Measurements from ENCODE around the gene P4HB.

P4HB gene

GRCh38 chr17:81859906-81860755, at the start of gene P4HB:
P4HB (minus strand) TSS chr17:81860535; CDS start chr17:81860471, 64 bp downstream.
- FAIRE-seq = no peak

DNA sequence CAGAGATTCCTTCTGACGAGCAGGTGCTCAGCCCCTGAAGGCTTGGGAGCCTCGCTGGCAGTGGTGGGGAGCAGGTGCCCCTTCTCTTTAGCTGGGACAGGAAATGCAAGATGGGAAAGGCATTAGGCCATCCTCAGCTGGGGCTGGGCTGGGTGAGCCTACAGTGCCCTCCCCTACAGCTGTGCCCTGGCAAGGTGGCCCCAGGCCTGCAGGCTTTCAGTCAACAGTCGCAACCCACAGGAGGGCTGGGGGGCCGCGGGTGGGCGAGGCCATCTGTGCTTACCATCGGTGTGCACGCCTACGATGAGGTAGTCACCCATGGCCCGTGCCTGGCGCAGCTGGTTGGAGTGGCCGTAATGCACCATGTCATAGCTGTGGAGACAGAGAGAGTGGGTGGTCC, 48.9 kb upstream of the P4HB start:
- no peak for FAIRE-seq

GRCh38 chr17:81908793-81909192, 48.5 kb upstream of the P4HB start:
- no peak for FAIRE-seq

DNA sequence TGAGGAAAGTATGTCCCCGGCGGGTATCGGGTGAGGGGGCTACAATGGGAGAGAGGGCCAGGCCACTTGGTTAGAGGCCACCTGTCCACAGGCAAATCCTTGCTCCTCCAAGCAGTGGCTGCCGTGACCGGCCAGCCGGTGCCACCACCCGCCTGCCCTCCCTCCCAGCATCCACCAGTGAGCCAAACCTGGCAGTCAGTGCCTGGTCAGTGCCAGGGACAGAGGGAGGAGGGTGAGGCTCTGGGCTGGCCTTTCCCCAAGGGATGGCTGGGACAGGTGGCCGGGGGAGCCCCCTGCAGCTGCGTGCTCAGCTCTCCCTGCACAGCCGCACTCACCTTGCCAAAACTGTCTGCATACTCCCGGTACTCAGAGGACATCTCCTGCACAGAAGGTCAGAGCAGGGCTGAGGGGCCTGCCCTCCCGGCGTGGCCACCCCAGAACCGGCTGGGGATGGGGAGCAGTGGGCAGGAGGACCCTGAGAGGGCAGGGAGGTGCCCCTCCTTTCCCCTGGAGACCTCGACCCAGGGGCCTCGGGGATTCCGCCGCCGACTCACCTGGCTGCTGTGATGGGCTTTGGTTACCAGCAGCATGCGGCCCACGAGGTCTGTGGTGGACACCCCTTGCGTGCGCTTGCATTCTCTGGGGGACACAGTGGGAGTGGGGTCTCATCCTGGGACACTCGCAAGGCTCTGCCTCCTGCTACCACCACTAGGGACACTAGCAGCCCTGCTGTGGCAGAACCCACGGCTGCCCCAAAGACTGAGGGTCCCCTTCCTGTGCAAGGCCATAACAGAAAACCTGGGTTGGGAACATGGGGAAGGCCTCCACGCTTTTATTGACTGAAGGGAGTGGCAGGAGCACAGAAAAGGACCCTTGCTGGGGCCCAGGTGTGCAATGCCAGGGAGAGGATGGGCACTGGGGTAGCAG, 47.1 kb upstream of the P4HB start:
- no peak for FAIRE-seq

GRCh38 chr17:81906476-81907218, 46.3 kb upstream of the P4HB start:
- FAIRE-seq = no peak

DNA sequence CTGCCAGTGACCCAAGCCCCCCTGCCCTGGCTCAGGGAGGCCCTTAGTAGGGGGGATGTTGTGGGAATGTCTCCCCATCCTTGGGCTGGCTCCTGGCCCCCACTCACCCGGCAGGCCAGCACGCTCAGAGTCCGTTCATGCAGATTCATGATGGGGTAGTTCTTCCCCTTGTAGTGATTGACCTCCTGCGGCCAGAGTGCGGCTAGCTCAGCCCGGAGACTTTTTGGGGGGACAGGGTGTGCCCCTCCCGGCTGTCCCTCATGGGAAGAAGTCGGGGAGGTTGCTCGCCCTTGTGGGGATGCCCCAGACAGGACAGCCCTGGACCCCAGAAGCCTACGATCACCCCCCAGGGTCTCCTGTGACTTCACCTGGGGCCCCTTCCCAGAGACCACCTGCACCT, 45.7 kb upstream of the P4HB start:
- no peak for FAIRE-seq

GRCh38 chr17:81905424-81905875, 45.1 kb upstream of the P4HB start:
- FAIRE-seq = no peak

DNA sequence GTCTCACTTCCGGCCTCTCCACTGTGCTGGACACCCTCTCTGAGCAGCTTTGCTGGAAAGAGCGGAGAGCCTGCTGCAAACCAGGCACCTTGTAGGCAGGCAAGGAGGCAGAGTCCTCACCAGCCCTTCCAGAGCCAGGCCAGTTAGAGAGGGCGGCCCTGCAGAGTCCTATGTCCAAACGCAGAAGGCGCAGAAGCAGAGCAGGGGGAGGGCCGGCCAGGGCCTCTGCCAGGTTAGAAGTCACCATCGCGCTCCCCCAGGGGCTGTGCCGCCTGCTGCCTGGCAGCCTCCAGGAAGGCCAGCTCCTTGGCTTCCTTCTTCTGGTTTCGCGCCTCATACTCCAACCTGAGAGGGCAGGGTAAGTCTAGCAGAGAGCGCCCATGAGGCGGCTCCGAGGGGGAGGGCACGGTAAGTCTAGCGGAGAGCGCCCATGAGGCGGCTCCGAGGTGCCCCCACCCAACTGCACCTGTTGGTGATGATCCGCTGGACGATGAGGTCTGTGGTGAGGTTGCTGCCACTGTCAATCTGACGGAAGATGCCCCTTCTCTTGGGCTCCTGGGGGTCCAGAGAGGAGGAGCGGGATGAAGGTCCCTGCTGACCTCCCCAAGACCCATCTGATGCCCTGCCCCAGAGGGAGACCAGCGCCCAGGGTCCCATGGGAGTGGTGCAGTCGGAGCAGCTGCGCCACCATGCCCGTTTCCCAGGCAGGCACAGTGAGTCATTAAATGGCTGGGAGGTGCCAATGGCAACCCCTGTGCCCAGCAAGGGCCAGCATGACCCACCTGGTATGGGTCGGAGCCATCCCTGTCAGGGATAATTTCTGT, 44.5 kb upstream of the P4HB start:
- no peak for FAIRE-seq

DNA sequence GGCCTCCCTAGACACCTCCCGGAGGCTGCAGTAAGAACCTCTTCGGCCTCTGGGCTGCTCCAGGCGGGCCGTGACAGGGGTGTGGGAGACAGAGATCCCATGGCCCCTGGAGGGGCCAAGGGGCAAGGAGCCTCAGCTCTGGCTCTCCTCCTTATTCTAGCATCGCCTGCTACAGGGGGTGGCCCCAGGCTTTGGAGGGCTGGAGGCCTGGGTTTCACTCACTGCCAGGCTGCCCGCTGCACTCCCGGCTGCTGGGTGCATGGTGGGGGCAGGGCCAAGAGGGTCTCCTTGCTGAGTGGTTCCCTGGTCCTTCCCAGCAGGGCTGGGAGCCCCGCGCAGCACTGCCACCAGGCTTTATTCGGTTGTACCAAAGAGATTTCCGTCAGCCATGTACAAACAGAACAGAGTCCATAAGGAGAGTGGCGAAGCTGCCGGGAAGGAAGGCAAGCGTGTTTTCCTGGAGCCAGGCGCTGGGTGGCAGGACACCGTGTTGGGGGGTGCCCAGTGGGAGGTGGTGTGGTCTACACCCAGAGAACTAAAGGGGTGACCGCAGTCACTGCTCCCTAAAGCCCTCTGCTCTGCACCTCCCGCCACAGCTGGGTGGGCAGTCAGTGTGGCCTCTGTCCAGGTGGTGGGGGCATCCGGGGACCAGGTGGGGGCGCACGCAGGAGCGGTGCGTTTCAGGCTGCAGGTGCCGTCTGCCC, 43.7 kb upstream of the P4HB start:
- FAIRE-seq = no peak

GRCh38 chr17:81903415-81903831, 43.1 kb upstream of the P4HB start:
- FAIRE-seq = no peak

DNA sequence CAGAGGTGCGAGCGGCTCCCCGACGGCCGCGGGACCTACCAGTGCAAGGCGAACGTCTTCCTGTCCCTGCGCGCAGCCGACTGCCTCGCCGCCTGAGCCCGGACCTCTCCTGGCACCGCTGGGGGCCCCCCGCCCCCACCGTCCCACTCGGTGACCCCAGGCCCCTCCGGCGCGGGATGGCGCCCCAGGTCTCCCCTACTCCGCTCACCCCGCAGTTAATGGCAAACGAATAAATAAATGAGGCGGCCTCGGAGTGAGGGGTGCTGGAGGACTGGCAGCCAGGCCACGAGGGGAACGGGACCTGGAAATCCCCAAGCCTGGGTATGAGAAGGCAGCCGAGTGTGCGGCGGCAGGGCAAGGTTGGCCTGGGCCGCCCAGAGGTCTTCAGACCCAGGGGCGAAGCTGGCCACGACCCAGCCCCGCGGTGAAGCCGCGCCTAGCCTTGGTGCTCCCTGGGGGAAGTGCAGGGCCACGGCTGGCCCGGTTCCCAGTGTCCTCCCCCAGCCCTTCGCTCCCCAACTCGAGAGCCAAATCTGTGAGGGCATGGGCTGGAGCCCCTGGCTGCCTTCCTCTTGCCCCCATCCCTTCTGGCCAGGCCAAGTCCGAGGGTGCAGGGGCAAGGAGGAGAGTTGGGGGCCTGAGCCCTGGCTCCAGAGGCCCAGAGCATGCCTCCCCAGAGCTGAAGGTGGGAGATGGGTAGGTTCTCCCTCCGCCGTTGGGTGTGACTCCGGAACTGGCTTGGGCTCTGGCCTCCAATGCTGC, 42.5 kb upstream of the P4HB start:
- no peak for FAIRE-seq

DNA sequence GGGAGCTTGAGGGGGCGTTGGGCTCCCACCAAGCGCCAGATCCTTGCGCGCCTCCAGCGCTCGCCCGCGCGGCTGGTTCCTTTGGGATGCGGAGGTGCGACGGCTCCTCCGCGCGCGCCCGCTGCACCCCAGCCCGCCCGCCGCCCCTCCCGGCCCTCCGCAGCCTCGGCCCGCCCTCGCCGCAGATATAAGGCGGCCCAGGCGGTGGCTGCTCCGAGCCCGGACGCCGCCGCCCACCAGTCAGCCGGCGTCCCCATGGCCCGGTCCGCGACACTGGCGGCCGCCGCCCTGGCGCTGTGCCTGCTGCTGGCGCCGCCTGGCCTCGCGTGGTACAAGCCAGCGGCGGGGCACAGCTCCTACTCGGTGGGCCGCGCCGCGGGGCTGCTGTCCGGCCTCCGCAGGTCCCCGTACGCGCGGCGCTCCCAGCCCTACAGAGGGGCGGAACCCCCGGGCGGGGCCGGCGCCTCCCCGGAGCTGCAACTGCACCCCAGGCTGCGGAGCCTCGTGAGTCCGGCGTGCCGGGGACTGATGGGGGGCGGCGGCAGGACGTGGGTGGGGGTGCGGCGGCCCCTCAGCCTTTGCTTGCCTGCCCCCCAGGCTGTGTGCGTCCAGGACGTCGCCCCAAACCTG, 41.8 kb upstream of the P4HB start, which contains the start of gene NPB:
Gene NPB, plus strand, starts transcription at position 216 of the 630 bp plus-strand sequence. Its CDS starts 40 bp downstream, at position 256.
- FAIRE-seq = no peak

DNA sequence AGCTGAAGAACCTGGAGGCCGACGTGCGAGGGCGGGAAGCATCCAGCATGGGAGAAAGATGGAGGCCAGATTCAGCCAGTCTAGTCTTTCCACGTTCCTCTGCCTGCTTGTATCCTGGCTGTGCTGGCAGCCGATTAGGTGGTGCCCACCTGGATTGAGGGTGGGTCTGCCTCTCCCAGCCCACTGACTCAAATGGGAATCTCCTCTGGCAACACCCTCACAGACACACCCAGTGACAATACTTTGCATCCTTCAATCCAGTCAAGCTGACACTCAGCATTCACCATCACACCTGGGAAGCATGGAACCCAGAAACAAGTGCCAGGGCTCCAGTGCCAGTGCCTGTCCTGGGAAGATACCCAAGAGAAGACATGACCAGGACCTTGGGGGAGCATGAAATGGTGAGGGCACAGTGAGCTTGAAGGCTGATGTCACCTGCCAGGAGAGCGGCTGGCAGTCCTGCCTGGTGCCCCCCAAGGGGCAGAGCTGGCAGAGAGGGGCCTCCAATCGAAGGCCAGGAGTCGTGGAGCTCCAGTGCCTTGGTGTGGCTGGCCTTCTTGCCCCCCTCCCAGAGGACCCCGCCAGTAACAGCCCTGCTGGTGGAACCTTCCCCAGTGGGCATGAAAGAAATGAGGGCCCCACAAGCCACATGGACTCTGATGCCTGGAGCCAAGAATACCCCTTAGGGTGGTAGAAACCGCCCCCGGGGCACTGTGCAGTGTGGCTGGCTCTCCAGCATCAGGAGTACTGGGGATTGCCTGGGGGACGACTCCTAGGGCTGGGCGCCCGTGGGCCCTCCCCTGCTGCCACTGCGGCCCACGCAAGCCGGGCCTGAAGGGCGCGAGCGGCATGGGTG, 41.1 kb upstream of the P4HB start:
- no peak for FAIRE-seq

- no peak for FAIRE-seq
Measured at GRCh38 chr17:81900181-81900820, 40.0 kb upstream of the P4HB start.

- no peak for FAIRE-seq
Measured at GRCh38 chr17:81899514-81900166, 39.3 kb upstream of the P4HB start.

GRCh38 chr17:81898885-81899284, 38.5 kb upstream of the P4HB start:
- no peak for FAIRE-seq

- no peak for FAIRE-seq
Measured at GRCh38 chr17:81898029-81898866, 37.9 kb upstream of the P4HB start.
